GM23338 (cell line): ENCODE results near the gene FOXP1. TPM values are rescaled to one million over a fixed set of nuclear protein-coding genes. Genes with fewer than 3 reads are reported as not detected.
A peak's percentile ranks its signal among the peaks of the same experiment; 100 is the strongest.

Source experiments
- ATAC-seq: fragments of 200-7000 bp; cut with Tn5 transposase; 3 replicates; pipeline ENCODE4 v1.9.1; 2020
- DNase-seq: peaks from one replicate; pipeline ENCODE4 v3.0.0-alpha.2; 2015; ENCODE audit warnings: low spot score
- H2AFZ ChIP-seq: fragments of 200-600 bp; sonication (generic); 2 replicates; pipeline ENCODE4 v1.8.0; 2016; ENCODE audit warnings: antibody characterized with exemption, mild to moderate bottlenecking, moderate library complexity
- H3F3A ChIP-seq: fragments of 200-600 bp; sonication (generic); replicated peaks from 2 replicates; pipeline ENCODE4 v1.8.0; 2017; ENCODE audit warnings: antibody characterized with exemption, mixed run types, low read depth
- H3K27ac ChIP-seq: fragments of 200-600 bp; sonication (generic); 2 replicates; pipeline ENCODE4 v1.6.1; 2016; ENCODE audit warnings: low read depth
- H3K27me3 ChIP-seq: fragments of 200-600 bp; sonication (generic); 2 replicates; pipeline ENCODE4 v1.8.0; 2016; ENCODE audit warnings: mild to moderate bottlenecking, mixed run types, moderate library complexity; ENCODE audit not compliant: insufficient read depth
- H3K36me3 ChIP-seq: fragments of 200-600 bp; sonication (generic); 2 replicates; pipeline ENCODE4 v1.8.0; 2016; ENCODE audit warnings: mild to moderate bottlenecking; ENCODE audit not compliant: insufficient read depth
- H3K4me1 ChIP-seq: fragments of 200-600 bp; sonication (generic); 2 replicates; pipeline ENCODE4 v1.8.0; 2016; ENCODE audit warnings: mild to moderate bottlenecking, moderate library complexity; ENCODE audit not compliant: insufficient read depth
- H3K4me2 ChIP-seq: fragments of 200-600 bp; sonication (generic); 2 replicates; pipeline ENCODE4 v1.7.1; 2017; ENCODE audit warnings: mixed run types
- H3K4me3 ChIP-seq: fragments of 200-600 bp; sonication (generic); 2 replicates; pipeline ENCODE4 v1.6.1; 2016; ENCODE audit warnings: mixed run types
- H3K79me2 ChIP-seq: fragments of 200-600 bp; sonication (generic); replicated peaks from 2 replicates; pipeline ENCODE4 v1.8.0; 2017; ENCODE audit warnings: mild to moderate bottlenecking; ENCODE audit not compliant: insufficient read depth
- H3K9me2 ChIP-seq: fragments of 200-600 bp; sonication (generic); 2 replicates; pipeline ENCODE4 v1.8.0; 2017; ENCODE audit not compliant: insufficient read depth
- H4K20me1 ChIP-seq: fragments of 200-600 bp; sonication (generic); replicated peaks from 2 replicates; pipeline ENCODE4 v1.8.0; 2017; ENCODE audit warnings: mild to moderate bottlenecking; ENCODE audit not compliant: insufficient read depth
- H3K27ac Mint-ChIP-seq: 2 replicates; pipeline ENCODE4 v1.8.0; 2020; ENCODE audit warnings: inconsistent platforms, mild to moderate bottlenecking, moderate library complexity, mixed read lengths
- H3K27me3 Mint-ChIP-seq: 3 replicates; pipeline ENCODE4 v1.8.0; 2022; ENCODE audit warnings: low read depth, mild to moderate bottlenecking, moderate library complexity, mixed read lengths, inconsistent platforms; ENCODE audit not compliant: insufficient read depth, poor library complexity
- H3K36me3 Mint-ChIP-seq: 3 replicates; pipeline ENCODE4 v1.8.0; 2021; ENCODE audit warnings: low read depth, mild to moderate bottlenecking, inconsistent platforms, moderate library complexity, mixed read lengths
- H3K4me1 Mint-ChIP-seq: 3 replicates; pipeline ENCODE4 v1.8.0; 2020; ENCODE audit warnings: mild to moderate bottlenecking, inconsistent platforms, mixed read lengths
- H3K4me3 Mint-ChIP-seq: 3 replicates; pipeline ENCODE4 v1.8.0; 2021; ENCODE audit warnings: moderate library complexity, mild to moderate bottlenecking, inconsistent platforms, mixed read lengths
- H3K9me3 Mint-ChIP-seq: 3 replicates; pipeline ENCODE4 v1.8.0; 2020; ENCODE audit warnings: moderate library complexity, mild to moderate bottlenecking, inconsistent platforms, mixed read lengths
- CREB1 ChIP-seq: fragments of 250-450 bp; sonication (Bioruptor Pico); IDR thresholded peaks from 2 replicates; pipeline ENCODE4 v1.5.0; 2020; ENCODE audit warnings: low read depth, mild to moderate bottlenecking, moderate library complexity
- EZH2 ChIP-seq: fragments of 200-600 bp; sonication (generic); IDR thresholded peaks from one replicate; pipeline ENCODE4 v1.8.0; 2017; ENCODE audit warnings: antibody characterized with exemption, mild to moderate bottlenecking, low read depth; ENCODE audit not compliant: unreplicated experiment
- EZH2phosphoT487 ChIP-seq: fragments of 200-600 bp; sonication (generic); IDR thresholded peaks from one replicate; pipeline ENCODE4 v1.8.1; 2018; ENCODE audit warnings: antibody characterized with exemption; ENCODE audit not compliant: unreplicated experiment
- JUNB ChIP-seq: IDR thresholded peaks from one replicate; pipeline ENCODE4 v1.6.1; 2016; ENCODE audit warnings: antibody characterized with exemption; ENCODE audit not compliant: unreplicated experiment
- NANOG ChIP-seq: IDR thresholded peaks from 2 replicates; pipeline ENCODE4 v1.6.1; 2016; ENCODE audit warnings: antibody characterized with exemption, borderline replicate concordance
- POLR2AphosphoS5 ChIP-seq: IDR thresholded peaks from 2 replicates; pipeline ENCODE4 v1.6.1; 2016; ENCODE audit warnings: antibody characterized with exemption, low read depth
- STAT1 ChIP-seq: IDR thresholded peaks from one replicate; pipeline ENCODE4 v1.6.1; 2016; ENCODE audit warnings: antibody characterized with exemption; ENCODE audit not compliant: unreplicated experiment
- ZNF114 ChIP-seq: fragments of 250-450 bp; sonication (Bioruptor Pico); IDR thresholded peaks from 2 replicates; pipeline ENCODE4 v1.5.0; 2020; ENCODE audit warnings: mild to moderate bottlenecking, moderate library complexity
- ZNF331 ChIP-seq: fragments of 250-450 bp; sonication (Bioruptor Pico); IDR thresholded peaks from 2 replicates; pipeline ENCODE4 v1.5.0; 2020; ENCODE audit warnings: low read depth, mild to moderate bottlenecking, moderate library complexity
- polyA plus RNA-seq: library from polyadenylated mRNA; unstranded; fragments of >200 nt; fragmentation: Nextera tagmentation; extraction: Ambion mirVana; gene quantifications from 2 replicates; pipeline ENCODE4 v1.2.1, GENCODE V29; 2016
- total RNA-seq: library from RNA; depleted of rRNA; stranded (reverse); fragments of >200 nt; shearing (Covaris generic); gene quantifications from 2 replicates; pipeline ENCODE4 v1.2.3, GENCODE V29; 2014
- TF ChIP-seq, protein P1 (sequence below): IDR thresholded peaks from one replicate; pipeline ENCODE4 v1.6.1; 2018; ENCODE audit warnings: antibody characterized with exemption; ENCODE audit not compliant: unreplicated experiment
- TF ChIP-seq, protein P2 (sequence below), 2 experiments: fragments of 200-600 bp in 1 of 2; sonication (generic) in 1 of 2; conservative IDR thresholded peaks; 2 replicates each; pipeline versions ENCODE4 v1.5.1 to v1.6.1; 2016 to 2017; ENCODE audit warnings: antibody characterized with exemption in 2 of 2, low read depth in 2 of 2, mild to moderate bottlenecking in 2 of 2, moderate library complexity in 1 of 2
- TF ChIP-seq, protein P3 (sequence below): IDR thresholded peaks from 2 replicates; pipeline ENCODE4 v1.6.1; 2016; ENCODE audit warnings: antibody characterized with exemption
- TF ChIP-seq, protein P4 (sequence below): fragments of 250-450 bp; sonication (Bioruptor Pico); IDR thresholded peaks from 2 replicates; pipeline ENCODE4 v1.5.0; 2020; ENCODE audit warnings: mild to moderate bottlenecking, moderate library complexity

The FOXP1 gene
- total and polyA plus RNA-seq, 2 experiments from 2014 or later, result 32.9 to 35.5 TPM

DNA sequence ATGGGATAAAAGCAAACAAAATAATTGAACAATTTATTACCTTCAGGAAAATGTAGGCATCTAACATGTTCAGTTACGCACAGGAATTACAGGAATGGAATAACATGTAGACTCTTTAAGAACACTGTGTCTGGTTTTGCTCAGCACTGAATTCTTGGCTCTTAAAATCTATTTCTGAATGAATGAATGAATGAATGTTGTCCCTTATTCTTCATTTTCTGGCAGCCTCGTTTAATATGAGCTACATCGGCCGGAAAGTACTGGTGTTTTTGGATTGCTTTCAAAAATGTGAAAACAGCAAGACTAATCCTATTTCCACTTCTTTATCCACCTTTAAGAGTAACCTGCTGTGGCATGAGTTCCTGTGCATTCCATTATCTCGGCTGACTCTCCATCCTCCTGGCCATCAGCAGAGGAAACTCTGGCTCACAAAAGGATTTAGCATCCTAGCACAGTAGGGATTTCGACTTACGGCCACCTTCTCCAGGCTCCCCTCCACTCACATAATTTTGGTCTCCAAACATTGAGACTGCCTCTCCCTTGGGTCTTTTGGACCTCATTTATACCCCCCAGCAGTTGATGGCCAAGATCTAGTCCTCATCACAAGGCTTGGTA lies 145.3 kb downstream of the FOXP1 start:
- no peak overlapping the region for H3K27ac Mint-ChIP-seq
- Histone ChIP-seq H3K4me2 (no peak overlapping the region), H3F3A (no peaks in the 10 kb centered on the region), H4K20me1 (no peaks in the 10 kb centered on the region), H3K4me3 (no peak overlapping the region), H3K27ac (no peak overlapping the region), H3K36me3 (no peaks in the 10 kb centered on the region), H3K27me3 (no peaks in the 10 kb centered on the region), H3K79me2 (no peaks in the 10 kb centered on the region), H2AFZ (no peak overlapping the region), H3K9me2 (no peaks in the 10 kb centered on the region), H3K4me1 (peaks cover 2% of the 10 kb centered on the region; the same call in 1 of the 2 replicates)
- H3K9me3 Mint-ChIP-seq, result peaks cover 18% of the 10 kb centered on the region
- H3K27me3 Mint-ChIP-seq, result peaks cover 17% of the 10 kb centered on the region
- no peak overlapping the region for H3K4me3 Mint-ChIP-seq
- TF ChIP-seq CREB1 (CRISPR knock-in tag), result no peak
- no peak for TF ChIP-seq POLR2AphosphoS5
- no peak for TF ChIP-seq ZNF114 (CRISPR knock-in tag)
- TF ChIP-seq NANOG, result no peak
- TF ChIP-seq, protein P1, sequence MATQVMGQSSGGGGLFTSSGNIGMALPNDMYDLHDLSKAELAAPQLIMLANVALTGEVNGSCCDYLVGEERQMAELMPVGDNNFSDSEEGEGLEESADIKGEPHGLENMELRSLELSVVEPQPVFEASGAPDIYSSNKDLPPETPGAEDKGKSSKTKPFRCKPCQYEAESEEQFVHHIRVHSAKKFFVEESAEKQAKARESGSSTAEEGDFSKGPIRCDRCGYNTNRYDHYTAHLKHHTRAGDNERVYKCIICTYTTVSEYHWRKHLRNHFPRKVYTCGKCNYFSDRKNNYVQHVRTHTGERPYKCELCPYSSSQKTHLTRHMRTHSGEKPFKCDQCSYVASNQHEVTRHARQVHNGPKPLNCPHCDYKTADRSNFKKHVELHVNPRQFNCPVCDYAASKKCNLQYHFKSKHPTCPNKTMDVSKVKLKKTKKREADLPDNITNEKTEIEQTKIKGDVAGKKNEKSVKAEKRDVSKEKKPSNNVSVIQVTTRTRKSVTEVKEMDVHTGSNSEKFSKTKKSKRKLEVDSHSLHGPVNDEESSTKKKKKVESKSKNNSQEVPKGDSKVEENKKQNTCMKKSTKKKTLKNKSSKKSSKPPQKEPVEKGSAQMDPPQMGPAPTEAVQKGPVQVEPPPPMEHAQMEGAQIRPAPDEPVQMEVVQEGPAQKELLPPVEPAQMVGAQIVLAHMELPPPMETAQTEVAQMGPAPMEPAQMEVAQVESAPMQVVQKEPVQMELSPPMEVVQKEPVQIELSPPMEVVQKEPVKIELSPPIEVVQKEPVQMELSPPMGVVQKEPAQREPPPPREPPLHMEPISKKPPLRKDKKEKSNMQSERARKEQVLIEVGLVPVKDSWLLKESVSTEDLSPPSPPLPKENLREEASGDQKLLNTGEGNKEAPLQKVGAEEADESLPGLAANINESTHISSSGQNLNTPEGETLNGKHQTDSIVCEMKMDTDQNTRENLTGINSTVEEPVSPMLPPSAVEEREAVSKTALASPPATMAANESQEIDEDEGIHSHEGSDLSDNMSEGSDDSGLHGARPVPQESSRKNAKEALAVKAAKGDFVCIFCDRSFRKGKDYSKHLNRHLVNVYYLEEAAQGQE, result no peak
- TF ChIP-seq, protein P2, sequence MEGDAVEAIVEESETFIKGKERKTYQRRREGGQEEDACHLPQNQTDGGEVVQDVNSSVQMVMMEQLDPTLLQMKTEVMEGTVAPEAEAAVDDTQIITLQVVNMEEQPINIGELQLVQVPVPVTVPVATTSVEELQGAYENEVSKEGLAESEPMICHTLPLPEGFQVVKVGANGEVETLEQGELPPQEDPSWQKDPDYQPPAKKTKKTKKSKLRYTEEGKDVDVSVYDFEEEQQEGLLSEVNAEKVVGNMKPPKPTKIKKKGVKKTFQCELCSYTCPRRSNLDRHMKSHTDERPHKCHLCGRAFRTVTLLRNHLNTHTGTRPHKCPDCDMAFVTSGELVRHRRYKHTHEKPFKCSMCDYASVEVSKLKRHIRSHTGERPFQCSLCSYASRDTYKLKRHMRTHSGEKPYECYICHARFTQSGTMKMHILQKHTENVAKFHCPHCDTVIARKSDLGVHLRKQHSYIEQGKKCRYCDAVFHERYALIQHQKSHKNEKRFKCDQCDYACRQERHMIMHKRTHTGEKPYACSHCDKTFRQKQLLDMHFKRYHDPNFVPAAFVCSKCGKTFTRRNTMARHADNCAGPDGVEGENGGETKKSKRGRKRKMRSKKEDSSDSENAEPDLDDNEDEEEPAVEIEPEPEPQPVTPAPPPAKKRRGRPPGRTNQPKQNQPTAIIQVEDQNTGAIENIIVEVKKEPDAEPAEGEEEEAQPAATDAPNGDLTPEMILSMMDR (conservative IDR thresholded peaks at IDR 0.05; ENCODE audit: low read depth in 2 of 2), result no peak
- no peak for TF ChIP-seq ZNF331 (CRISPR knock-in tag)
- no peak for TF ChIP-seq STAT1
- TF ChIP-seq, protein P3, sequence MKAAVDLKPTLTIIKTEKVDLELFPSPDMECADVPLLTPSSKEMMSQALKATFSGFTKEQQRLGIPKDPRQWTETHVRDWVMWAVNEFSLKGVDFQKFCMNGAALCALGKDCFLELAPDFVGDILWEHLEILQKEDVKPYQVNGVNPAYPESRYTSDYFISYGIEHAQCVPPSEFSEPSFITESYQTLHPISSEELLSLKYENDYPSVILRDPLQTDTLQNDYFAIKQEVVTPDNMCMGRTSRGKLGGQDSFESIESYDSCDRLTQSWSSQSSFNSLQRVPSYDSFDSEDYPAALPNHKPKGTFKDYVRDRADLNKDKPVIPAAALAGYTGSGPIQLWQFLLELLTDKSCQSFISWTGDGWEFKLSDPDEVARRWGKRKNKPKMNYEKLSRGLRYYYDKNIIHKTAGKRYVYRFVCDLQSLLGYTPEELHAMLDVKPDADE, result no peak
- no peak for TF ChIP-seq EZH2
- TF ChIP-seq, protein P4, sequence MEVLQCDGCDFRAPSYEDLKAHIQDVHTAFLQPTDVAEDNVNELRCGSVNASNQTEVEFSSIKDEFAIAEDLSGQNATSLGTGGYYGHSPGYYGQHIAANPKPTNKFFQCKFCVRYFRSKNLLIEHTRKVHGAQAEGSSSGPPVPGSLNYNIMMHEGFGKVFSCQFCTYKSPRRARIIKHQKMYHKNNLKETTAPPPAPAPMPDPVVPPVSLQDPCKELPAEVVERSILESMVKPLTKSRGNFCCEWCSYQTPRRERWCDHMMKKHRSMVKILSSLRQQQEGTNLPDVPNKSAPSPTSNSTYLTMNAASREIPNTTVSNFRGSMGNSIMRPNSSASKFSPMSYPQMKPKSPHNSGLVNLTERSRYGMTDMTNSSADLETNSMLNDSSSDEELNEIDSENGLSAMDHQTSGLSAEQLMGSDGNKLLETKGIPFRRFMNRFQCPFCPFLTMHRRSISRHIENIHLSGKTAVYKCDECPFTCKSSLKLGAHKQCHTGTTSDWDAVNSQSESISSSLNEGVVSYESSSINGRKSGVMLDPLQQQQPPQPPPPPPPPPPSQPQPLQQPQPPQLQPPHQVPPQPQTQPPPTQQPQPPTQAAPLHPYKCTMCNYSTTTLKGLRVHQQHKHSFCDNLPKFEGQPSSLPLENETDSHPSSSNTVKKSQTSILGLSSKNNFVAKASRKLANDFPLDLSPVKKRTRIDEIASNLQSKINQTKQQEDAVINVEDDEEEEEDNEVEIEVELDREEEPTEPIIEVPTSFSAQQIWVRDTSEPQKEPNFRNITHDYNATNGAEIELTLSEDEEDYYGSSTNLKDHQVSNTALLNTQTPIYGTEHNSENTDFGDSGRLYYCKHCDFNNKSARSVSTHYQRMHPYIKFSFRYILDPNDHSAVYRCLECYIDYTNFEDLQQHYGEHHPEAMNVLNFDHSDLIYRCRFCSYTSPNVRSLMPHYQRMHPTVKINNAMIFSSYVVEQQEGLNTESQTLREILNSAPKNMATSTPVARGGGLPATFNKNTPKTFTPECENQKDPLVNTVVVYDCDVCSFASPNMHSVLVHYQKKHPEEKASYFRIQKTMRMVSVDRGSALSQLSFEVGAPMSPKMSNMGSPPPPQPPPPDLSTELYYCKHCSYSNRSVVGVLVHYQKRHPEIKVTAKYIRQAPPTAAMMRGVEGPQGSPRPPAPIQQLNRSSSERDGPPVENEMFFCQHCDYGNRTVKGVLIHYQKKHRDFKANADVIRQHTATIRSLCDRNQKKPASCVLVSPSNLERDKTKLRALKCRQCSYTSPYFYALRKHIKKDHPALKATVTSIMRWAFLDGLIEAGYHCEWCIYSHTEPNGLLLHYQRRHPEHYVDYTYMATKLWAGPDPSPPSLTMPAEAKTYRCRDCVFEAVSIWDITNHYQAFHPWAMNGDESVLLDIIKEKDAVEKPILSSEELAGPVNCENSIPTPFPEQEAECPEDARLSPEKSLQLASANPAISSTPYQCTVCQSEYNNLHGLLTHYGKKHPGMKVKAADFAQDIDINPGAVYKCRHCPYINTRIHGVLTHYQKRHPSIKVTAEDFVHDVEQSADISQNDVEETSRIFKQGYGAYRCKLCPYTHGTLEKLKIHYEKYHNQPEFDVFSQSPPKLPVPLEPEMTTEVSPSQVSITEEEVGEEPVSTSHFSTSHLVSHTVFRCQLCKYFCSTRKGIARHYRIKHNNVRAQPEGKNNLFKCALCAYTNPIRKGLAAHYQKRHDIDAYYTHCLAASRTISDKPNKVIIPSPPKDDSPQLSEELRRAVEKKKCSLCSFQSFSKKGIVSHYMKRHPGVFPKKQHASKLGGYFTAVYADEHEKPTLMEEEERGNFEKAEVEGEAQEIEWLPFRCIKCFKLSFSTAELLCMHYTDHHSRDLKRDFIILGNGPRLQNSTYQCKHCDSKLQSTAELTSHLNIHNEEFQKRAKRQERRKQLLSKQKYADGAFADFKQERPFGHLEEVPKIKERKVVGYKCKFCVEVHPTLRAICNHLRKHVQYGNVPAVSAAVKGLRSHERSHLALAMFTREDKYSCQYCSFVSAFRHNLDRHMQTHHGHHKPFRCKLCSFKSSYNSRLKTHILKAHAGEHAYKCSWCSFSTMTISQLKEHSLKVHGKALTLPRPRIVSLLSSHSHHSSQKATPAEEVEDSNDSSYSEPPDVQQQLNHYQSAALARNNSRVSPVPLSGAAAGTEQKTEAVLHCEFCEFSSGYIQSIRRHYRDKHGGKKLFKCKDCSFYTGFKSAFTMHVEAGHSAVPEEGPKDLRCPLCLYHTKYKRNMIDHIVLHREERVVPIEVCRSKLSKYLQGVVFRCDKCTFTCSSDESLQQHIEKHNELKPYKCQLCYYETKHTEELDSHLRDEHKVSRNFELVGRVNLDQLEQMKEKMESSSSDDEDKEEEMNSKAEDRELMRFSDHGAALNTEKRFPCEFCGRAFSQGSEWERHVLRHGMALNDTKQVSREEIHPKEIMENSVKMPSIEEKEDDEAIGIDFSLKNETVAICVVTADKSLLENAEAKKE, result no peak
- TF ChIP-seq EZH2phosphoT487, result no peak
- TF ChIP-seq JUNB, result no peak
- peak; percentile 61 for ATAC-seq
- no peak for DNase-seq
- peaks cover 12% of the 10 kb centered on the region for H3K4me1 Mint-ChIP-seq
- H3K36me3 Mint-ChIP-seq, result peaks cover 17% of the 10 kb centered on the region
